Erythroblast (primary cell): ENCODE results near the gene NXPH4.

Source experiments
- DNase-seq, 2 experiments: peaks; one replicate each; lab custom pipeline; 2025; lab: John Stamatoyannopoulos, UW
- GATA1 ChIP-seq: IDR thresholded peaks from 2 replicates; pipeline ENCODE4 v1.6.1; 2011; ENCODE audit warnings: low read depth, mild to moderate bottlenecking, control low read depth, low read length, moderate library complexity
- POLR2A ChIP-seq: IDR thresholded peaks from 2 replicates; pipeline ENCODE4 v1.6.1; 2011; ENCODE audit warnings: mild to moderate bottlenecking, low read length

NXPH4 gene

GRCh38 chr12:57270966-57271470 is 54.4 kb downstream of the NXPH4 start:
- no peak for TF ChIP-seq POLR2A
- TF ChIP-seq GATA1 = no peak
- no peak for DNase-seq

GRCh38 chr12:57272337-57273151 is 56.0 kb downstream of the NXPH4 start:
- TF ChIP-seq POLR2A = no peak
- no peak for TF ChIP-seq GATA1
- no peak for DNase-seq

- no peak for DNase-seq
- TF ChIP-seq POLR2A (no peak), GATA1 (no peak)
These were observed 56.9 kb downstream of the NXPH4 start for GRCh38 chr12:57273516-57273915.
